HG02840 (cell line): ENCODE data around the gene HELZ.
"Not testable (repeated sequence)": the region's sequence is repeated elsewhere in the genome, so short reads cannot be mapped to it uniquely, and the experiment has no call there.

Experiments used
- ATAC-seq: cut with Tn5 transposase; IDR thresholded peaks from one replicate; pipeline ENCODE4 v1.9.1; 2021; ENCODE audit warnings: mild to moderate bottlenecking, moderate library complexity, moderate number of reproducible peaks; ENCODE audit not compliant: unreplicated experiment, low FRiP score

Gene HELZ, protein sequence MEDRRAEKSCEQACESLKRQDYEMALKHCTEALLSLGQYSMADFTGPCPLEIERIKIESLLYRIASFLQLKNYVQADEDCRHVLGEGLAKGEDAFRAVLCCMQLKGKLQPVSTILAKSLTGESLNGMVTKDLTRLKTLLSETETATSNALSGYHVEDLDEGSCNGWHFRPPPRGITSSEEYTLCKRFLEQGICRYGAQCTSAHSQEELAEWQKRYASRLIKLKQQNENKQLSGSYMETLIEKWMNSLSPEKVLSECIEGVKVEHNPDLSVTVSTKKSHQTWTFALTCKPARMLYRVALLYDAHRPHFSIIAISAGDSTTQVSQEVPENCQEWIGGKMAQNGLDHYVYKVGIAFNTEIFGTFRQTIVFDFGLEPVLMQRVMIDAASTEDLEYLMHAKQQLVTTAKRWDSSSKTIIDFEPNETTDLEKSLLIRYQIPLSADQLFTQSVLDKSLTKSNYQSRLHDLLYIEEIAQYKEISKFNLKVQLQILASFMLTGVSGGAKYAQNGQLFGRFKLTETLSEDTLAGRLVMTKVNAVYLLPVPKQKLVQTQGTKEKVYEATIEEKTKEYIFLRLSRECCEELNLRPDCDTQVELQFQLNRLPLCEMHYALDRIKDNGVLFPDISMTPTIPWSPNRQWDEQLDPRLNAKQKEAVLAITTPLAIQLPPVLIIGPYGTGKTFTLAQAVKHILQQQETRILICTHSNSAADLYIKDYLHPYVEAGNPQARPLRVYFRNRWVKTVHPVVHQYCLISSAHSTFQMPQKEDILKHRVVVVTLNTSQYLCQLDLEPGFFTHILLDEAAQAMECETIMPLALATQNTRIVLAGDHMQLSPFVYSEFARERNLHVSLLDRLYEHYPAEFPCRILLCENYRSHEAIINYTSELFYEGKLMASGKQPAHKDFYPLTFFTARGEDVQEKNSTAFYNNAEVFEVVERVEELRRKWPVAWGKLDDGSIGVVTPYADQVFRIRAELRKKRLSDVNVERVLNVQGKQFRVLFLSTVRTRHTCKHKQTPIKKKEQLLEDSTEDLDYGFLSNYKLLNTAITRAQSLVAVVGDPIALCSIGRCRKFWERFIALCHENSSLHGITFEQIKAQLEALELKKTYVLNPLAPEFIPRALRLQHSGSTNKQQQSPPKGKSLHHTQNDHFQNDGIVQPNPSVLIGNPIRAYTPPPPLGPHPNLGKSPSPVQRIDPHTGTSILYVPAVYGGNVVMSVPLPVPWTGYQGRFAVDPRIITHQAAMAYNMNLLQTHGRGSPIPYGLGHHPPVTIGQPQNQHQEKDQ (N-terminal part only)

DNA sequence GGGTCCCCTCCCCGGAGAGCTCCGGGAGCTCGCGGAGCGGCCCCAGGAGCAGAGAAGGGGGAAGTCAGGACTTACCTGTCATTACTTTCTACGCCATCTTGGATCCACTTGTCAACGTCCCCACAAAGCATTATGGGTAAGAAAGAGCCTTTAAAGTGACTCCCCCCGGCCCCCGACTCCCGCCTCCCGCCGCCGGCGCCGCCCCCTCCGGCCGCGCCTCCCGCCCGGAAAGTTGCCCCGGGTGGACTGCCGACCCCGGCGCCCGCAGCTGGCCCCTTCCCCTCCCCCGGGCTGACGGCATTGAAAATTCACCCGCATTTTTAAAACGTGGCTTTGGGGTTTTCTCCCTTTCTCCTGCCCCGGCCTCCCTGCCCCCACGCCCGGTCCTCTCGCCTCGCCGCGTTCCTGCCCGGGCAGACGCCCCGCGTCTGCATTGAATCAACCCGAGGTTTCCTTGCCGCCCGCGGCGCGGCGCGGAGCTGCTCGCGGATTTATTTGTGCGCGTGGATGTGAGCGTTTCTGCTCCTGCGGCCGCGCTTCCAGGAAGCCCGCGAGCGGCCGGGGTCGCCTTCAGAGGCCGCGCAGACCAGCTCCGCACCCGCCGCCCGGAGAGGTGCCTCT, at the start of gene HELZ:
TSS of gene HELZ (minus strand) at position 124 of the 621 bp plus-strand sequence. CDS start 26,392 bp downstream, outside the sequence.
- peak; percentile 53 for ATAC-seq

DNA sequence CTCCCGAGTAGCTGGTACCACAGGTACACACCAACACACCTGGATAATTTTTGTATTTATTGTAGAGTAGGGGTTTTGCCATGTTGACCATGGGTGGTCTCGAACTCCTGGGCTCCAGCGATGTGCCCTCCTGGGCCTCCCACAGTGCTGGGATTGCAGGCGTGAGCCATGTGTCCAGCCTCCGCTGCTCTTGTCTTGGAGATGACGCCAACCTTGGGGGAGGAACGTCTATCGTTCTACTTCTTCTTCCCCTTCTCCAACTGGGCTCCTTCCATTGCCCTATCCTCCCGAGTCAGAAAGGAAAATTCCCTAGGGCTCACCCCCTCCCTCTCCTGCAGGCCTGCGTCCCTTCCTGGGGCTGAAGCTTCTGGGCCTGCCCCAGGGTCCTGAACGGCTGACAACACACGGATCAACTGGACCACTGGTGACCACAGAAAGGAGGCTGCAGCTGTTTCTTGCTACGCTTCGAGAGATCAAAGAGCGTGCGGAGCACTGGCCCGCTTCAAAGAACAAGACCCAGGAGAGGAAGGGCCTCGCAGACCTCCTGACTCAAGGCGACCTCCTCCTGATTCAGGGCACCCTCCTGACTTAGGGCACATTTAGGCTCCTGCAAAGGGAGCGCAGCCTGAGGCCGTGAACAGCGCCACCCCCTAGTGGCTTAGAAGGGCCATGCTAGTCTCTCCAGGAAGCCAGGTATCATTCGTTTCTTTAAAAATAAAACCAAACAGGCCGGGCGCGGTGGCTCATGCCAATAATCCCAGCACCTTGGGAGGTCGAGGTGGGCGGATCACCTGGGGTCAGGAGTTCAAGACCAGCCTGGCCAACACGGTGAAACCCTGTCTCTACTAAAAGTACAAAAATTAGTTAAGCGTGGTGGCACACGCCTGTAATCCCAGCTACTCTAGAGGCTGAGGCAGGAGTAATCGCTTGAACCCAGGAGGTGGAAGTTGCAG, 48.5 kb upstream of the HELZ start:
- ATAC-seq, result peak; percentile 71

DNA sequence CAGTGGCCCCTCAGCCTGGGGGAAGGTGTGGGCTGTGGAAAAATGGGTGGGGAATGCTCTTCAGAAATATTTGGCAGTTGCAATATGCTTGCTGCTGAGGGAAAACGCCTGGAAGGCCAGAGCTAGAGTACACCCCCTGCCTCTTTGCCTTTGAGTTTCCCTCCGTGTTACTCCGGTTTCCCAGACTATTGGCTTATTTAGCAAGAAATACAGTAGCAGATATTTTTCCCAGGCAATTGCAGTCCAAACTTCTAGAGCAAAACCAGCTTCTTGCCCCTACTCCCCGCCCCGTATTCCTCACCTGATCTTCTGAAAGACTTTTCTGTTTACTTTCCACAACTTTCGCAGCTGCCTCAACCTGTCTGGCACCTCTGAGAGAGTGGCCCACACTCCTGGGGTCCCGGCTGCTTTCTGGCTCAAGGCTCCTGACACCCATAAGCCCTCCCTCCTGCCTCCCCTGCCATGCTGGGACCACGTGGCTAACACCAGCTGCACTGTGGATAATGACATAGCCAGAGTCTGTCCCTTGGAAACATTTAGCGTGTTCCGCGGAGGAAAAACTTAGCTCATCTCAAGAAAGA, 45.8 kb upstream of the HELZ start:
- no peak for ATAC-seq

DNA sequence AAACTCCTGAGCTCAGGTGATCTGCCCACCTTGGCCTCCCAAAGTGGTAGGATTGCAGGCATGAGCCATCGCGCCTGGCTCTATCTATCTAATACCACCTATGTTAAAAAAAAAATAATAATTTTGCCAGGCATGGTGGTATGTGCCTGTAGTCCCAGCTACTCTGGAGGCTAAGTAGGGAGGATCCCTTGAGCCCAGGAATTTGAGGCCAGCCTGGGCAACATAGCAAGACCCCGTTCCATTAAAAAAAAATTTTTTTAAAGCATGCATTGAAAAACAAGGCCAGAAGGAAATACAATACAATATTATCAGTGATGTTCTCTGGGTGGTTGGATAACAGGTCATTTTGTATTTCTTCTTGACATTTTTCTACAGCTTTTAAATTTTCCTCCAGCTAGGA, 45.2 kb upstream of the HELZ start:
- ATAC-seq, result no peak

DNA sequence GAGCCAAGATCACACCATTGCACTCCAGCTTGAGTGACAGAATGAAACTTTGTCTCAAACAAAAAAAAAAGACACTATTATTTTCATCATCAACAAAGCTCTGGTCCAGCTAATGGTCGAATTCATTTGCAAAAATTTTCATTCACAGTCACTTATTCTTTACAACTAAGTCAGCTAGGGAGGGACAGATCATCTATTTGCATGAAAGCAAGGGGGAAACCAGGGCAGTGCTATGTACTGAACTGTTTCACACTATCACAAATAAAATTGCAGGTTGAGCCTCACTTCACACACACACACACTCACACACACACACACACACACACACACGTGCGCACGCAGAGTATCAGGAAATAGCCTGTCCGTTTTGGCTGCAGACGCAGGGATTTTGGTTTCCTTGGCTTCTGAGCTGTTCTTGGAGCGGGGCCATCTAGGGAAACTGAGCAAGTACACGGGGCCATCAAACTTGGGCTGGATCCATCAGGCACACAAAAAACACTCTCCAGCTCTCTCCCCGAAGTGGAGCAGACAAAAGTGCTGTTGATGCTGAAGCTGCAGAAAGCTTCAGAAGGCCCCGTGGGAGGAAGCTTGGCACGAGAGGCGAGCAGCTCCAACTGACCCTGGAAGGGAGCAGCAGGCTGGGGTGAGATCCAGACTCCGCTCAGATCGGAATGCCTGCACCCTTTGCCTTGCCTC, 44.3 kb upstream of the HELZ start:
- ATAC-seq, result no peak

DNA sequence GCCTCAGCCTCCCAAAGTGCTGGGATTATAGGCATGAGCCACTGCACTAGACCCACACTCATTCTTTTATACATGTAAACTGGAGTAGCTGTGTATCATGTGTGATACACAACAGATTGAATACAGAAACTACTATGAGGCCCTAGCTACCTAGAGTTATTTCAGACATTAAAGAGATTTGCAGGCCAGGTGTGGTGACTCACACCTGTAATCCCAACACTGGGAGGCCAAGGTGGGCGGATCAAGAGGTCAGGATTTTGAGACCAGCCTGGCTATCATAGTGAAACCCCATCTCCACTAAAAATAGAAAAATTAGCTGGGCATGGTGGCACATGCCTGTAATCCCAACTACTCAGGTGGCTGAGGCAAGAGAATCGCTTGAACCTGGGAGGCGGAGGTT, 41.8 kb upstream of the HELZ start:
- not testable (repeated sequence) for ATAC-seq

DNA sequence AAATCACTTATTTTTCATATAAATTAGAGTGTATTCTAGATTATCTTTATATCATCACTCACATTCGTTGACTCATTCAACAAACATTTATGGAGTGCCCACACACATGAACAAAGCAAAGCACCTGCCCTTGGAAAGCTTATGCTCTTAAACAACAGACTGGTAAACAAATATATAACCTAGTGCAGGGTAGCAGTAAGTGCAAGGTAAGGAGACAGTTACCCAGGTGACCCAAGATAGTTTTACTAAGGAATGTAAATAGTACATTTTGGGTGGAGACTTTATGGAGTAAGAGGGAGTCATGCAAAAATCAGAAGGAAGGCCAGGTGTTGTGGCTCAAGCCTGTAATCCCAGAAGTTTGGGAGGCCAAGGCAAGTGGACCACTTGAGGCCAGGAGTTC, 40.4 kb upstream of the HELZ start:
- no peak for ATAC-seq

DNA sequence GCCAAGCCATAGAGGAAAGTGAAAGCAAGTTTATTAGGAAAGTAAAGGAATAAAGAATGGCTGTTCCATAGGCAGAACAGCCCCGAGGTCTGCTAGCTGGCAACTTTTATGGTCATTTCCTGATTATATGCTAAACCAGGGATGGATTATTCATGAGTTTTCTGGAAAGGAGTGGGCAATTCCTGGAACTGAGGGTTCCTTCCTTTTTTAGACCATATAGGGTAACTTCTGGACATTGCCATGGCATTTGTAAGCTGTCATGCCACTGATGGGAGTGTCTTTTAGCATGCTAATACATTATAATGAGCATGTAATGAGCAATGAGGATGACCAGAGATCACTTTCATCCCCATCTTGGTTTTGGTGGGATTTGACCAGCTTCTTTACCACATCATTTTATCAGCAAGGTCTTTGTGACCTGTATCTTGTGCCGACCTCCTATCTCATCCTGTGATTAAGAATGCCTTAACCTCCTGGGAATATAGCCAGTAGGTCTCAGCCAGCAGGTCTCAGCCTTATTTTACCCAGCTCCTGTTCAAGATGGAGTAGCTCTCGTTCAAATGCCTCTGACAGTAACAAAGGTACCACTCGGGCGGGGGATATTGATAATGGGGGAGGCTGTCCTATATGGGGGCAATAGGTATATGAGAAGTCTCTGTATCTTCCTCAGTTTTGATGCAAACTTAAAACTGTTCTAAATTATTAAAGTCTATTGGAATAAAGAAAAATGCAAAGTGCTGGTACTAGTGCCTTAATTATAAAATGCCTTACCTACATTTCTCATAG, 38.9 kb upstream of the HELZ start:
- ATAC-seq, result no peak

DNA sequence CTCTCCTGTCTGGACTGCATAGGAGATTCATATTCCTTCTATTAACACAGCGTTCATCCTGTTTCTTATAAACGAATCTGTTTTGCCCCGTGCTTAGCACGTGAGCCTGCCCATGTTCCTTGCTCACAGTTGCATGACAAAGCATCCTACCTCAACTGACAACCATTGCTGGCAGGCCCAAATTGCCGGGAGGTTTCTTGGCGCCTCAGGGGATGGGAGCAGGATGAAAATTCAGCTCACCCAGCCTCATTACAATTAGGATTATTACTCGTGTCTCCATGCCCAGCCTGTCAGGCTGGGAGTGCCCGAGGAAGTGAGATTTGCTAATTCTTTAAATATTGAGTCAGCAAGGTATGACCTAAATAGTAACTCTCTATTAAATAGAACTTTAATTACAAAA, 36.7 kb upstream of the HELZ start:
- no peak for ATAC-seq

DNA sequence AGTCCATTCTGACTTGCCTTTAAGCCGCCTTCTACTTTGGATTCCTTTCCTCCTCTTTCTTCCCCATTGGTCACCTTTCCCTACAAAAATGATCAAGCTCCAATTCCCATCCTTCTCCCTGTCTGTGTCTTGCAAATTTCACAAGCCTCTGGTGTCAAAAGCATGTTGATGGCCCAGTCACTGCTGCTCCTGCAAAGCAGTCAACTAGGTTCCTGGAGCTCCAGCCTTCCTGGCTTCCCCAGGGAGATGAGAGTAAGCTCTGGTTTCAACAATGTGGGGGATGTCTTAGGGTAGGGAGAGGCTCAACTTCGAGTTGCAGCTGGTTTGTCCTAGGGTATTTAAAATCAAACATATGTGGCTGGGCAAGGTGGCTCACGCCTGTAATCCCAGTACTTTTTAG, 36.1 kb upstream of the HELZ start:
- ATAC-seq, result no peak

DNA sequence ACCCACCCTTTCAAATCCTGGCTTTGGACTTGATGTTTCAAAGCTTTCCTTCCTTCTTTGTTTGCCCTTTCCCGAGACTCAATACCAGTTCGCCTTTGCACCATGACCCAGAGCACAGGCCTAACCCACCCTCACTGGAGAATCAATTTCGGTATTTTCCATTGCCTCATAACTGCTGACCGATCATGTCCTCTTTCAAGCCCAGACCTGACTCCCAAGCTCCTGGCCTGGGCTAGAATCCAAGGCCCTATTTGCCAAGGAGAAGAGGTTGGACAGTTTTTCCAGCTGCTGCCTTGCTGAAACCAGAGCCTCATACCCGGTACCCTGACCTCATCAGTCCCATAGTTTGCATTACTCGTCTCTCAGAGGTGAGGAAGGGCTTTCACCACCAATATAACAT, 35.3 kb upstream of the HELZ start:
- no peak for ATAC-seq

DNA sequence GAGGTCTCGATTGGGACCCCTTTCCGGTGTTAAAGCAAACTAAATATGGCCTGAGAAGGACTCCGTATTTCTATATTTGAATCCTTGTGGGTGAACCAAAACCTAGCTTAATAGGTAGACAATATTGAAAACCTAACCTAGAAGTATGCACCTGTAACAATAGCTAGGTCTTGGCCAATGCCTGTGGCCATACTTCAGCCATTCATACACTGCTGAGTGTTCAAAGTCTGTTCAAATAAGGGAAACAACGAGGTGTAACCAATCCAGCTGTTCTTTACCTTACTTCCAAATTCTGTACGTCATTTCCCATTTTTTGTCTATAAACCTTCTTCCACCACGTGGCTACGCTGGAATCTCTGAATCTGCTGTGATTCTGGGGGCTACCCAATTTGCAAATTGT, 34.1 kb upstream of the HELZ start:
- no peak for ATAC-seq

DNA sequence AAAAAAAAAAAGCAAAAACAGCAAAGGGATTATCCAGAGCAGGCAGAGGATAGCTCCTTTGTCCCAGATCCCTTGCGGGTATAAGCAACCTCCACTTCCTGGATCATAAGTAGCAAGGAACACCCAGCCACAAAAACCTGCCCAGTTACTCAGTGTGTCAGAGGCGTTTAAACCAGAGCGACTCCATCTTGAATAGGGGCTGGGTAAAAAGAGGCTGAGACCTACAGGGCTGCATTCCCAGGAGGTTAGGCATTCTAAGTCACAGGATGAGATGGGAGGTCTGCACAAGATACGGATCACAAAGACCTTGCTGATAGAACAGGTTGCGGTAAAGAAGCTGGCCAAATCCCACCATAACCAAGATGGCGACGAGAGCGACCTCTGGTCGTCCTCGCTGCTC, 33.4 kb upstream of the HELZ start:
- ATAC-seq, result no peak

DNA sequence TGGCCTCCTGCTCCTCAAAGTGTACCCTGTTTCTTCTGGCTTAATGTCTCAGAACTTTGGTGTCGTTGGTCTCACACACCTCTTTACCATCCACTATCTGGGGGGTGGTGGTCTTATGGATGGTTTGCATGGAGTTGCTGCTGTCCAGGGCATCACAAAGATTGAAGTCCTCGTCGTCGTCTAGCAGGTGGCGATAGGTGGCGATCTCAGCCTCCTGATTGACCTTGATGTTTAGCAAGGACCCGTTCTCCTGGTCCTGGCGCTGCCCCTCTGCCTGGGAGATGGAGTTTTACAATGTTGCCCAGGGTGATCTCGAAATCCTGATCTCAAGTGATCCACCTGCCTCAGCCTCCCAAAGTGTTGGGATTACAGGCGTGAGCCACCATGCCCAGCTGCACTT, 31.1 kb upstream of the HELZ start:
- ATAC-seq, result no peak

DNA sequence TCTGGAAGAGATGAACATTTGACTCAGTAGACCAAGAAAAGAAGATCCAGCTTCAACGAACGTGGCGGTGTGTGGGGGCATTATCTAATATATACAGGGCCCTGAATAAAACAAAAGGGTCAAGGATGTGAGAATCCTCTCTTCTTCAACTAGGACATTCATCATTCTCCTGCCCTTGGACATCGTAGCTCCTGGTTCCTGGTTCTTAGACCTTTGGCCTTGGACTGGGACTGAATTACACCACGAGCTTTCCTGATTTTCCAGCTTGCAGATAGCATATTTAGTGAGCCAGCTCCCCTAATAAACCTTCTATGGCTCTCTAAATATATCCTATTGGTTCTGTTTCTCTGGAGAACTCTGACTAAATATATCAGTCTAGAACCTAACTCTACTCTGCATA, 29.5 kb upstream of the HELZ start:
- no peak for ATAC-seq

DNA sequence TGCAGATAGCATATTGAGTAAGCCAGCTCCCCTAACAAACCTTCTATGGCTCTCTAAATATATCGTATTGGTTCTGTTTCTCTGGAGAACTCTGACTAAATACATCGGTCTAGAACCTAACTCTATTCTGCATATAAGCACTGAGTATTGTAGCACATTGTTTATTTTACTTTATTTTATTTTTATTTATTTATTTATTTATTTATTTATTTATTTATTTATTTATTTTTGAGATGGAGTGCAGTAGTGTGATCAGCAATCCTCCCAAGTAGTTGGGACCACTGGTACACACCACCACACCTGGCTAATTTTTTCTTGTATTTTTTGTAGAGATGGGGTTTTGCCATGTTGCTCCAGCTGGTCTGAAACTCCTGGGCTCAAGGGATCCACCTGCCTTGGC, 28.9 kb upstream of the HELZ start:
- ATAC-seq, result no peak

DNA sequence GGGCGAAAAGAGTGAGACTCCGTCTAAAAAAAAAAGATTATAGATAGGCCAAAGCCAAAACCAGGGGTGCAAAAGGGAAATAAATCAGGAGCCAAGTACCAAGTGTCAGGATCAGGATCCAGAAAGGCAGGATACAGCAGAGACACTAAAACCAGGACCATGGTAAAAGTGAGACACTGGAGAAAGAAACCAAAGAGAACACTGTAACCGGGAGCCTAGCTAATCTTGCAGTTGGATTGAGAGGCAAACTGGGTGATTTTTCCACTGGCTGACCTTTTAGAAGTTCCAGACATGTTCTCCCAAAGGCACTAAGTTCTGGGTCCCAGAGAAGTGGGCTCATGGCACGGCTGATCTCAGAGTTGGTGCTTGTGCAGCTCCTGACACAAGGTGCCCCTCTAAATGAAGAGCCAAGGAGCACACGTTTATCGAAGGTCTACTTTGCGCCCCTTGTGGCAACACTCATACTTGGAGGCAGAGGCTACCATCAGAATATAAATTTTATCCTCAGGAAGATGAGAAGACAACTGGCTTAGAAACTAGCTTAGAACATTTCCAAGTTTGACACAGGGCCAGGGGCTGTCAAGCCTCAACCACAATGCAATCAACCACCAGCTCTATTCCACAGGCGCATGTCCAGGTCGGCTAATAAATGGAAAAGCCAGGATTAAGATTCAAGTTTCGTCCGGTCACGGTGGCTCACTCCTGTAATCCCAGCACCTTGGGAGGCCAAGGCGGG, 27.5 kb upstream of the HELZ start:
- no peak for ATAC-seq
